Measurements from ENCODE around the gene PLAU.

Gene PLAU

DNA sequence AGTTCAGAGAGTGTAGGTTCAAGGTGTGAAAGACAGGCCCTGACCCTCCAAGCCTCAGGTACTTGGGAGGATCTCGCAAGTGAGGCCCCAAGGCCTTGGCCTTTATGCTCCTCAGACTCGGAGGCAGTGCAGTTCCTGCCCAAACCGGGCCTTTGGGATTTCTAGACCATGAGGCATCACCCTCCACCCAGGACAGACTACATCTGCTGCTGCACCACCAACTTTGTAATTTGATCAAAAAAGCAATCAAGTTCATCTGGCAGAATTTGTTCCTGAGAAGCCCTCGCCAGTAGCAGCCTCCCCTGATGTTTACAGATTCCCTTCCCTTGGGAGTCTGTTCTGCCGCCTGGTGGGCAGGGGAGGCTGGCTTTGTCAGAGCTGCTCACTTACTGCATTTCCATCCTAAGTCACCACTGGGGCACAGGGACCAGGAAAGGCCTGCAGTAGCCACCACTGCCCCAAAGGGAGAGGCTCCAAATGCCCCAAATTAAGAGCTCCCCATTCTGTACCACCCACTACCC is 38.7 kb upstream of the PLAU start:
- TF ChIP-seq, protein P1, sequence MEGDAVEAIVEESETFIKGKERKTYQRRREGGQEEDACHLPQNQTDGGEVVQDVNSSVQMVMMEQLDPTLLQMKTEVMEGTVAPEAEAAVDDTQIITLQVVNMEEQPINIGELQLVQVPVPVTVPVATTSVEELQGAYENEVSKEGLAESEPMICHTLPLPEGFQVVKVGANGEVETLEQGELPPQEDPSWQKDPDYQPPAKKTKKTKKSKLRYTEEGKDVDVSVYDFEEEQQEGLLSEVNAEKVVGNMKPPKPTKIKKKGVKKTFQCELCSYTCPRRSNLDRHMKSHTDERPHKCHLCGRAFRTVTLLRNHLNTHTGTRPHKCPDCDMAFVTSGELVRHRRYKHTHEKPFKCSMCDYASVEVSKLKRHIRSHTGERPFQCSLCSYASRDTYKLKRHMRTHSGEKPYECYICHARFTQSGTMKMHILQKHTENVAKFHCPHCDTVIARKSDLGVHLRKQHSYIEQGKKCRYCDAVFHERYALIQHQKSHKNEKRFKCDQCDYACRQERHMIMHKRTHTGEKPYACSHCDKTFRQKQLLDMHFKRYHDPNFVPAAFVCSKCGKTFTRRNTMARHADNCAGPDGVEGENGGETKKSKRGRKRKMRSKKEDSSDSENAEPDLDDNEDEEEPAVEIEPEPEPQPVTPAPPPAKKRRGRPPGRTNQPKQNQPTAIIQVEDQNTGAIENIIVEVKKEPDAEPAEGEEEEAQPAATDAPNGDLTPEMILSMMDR (conservative IDR thresholded peaks at IDR 0.05; ENCODE audit: low read length): peak; percentile 53
- DNase-seq (ENCODE audit: low read depth): peak; percentile 59
- H3K4me3 ChIP-seq (ENCODE audit: low read length): peak overlapping the region; percentile 70

- peak overlapping the region; percentile 70 for H3K4me3 ChIP-seq (ENCODE audit: low read length)
- DNase-seq (ENCODE audit: low read depth): no peak
- TF ChIP-seq, protein P1 (conservative IDR thresholded peaks at IDR 0.05; ENCODE audit: low read length): no peak
Measured at GRCh38 chr10:73873142-73873837, 37.6 kb upstream of the PLAU start.

- H3K4me3 ChIP-seq (ENCODE audit: low read length): peak overlapping the region; percentile 70
- TF ChIP-seq, protein P1 (conservative IDR thresholded peaks at IDR 0.05; ENCODE audit: low read length): no peak
- no peak for DNase-seq (ENCODE audit: low read depth)
Measured at GRCh38 chr10:73873838-73874215, 37.1 kb upstream of the PLAU start.

- TF ChIP-seq, protein P1 (conservative IDR thresholded peaks at IDR 0.05; ENCODE audit: low read length): no peak
- DNase-seq (ENCODE audit: low read depth): peak; percentile 84
- peak within 1 kb of the TSS; percentile 70 for H3K4me3 ChIP-seq (ENCODE audit: low read length)
Measured at GRCh38 chr10:73874267-73875138, 36.4 kb upstream of the PLAU start, which contains the start of gene CAMK2G. Gene CAMK2G (minus strand): TSS chr10:73874555. CDS start chr10:73874461, 94 bp downstream.

GRCh38 chr10:73875139-73875475 is 35.8 kb upstream of the PLAU start:
- no peak for DNase-seq (ENCODE audit: low read depth)
- TF ChIP-seq, protein P1 (conservative IDR thresholded peaks at IDR 0.05; ENCODE audit: low read length): no peak
- peak overlapping the region; percentile 65 for H3K4me3 ChIP-seq (ENCODE audit: low read length)

- DNase-seq (ENCODE audit: low read depth): no peak
- TF ChIP-seq, protein P1 (conservative IDR thresholded peaks at IDR 0.05; ENCODE audit: low read length): no peak
- H3K4me3 ChIP-seq (ENCODE audit: low read length): no peak overlapping the region
Measured at GRCh38 chr10:73876157-73876556, 34.8 kb upstream of the PLAU start.
